A549 (cell line): ENCODE data around the gene PDIA5. TPM values are rescaled to one million over a fixed set of nuclear protein-coding genes. Genes with fewer than 3 reads are reported as not detected.

Experiments used
- ATAC-seq, 2 experiments: fragments of 200-7000 bp in 1 of 2; fragments of >200 bp in 1 of 2; cut with Nextera tagmentation in 1 of 2; cut with Tn5 transposase in 1 of 2; 3 replicates each; pipeline versions ENCODE4 v1.8.0 to v1.9.1; 2018 to 2020; ENCODE audit warnings: mild to moderate bottlenecking in 1 of 2, moderate library complexity in 1 of 2
- CTCF ChIA-PET: fragments of 300-600 bp; sonication (Branson Sonifier 250); formaldehyde crosslinking; extraction: SDS; loops from one replicate; lab custom pipeline; 2021; ENCODE audit warnings: antibody characterized with exemption, inconsistent platforms; lab: Yijun Ruan, JAX
- POLR2A ChIA-PET: fragments of 350-600 bp; formaldehyde crosslinking; extraction: SDS; loops from one replicate; lab custom pipeline; 2021; ENCODE audit warnings: antibody characterized with exemption, inconsistent platforms; lab: Yijun Ruan, JAX
- DNase-seq, 2 experiments: peaks; one replicate each; pipeline versions ENCODE4 v3.0.0 to v3.0.0-alpha.2; 2011 to 2016; ENCODE audit warnings: low read depth in 1 of 2, low spot score in 1 of 2
- FAIRE-seq: peaks from 2 replicates; lab custom pipeline; 2011; peaks lifted over from hg19 to GRCh38; lab: Jason Lieb, UNC
- H3K27ac ChIP-seq, 2 experiments: fragments of >200 bp; sonication (Bioruptor Twin); formaldehyde crosslinking; 3 replicates each; pipeline ENCODE4 v1.5.1; 2016 to 2017
- H3K4me1 ChIP-seq: fragments of >200 bp; sonication (Bioruptor Twin); formaldehyde crosslinking; 3 replicates; pipeline ENCODE4 v1.6.1; 2016
- H3K4me2 ChIP-seq: fragments of >200 bp; sonication (Bioruptor Twin); formaldehyde crosslinking; 3 replicates; pipeline ENCODE4 v1.6.1; 2016
- H3K4me3 ChIP-seq: fragments of >200 bp; sonication (Bioruptor Twin); formaldehyde crosslinking; 3 replicates; pipeline ENCODE4 v1.5.1; 2016
- H3K9me3 ChIP-seq: fragments of >200 bp; sonication (Bioruptor Twin); formaldehyde crosslinking; 3 replicates; pipeline ENCODE4 v1.6.1; 2016
- BHLHE40 ChIP-seq: IDR thresholded peaks from 2 replicates; pipeline ENCODE4 v1.6.1; 2012; ENCODE audit warnings: low read depth, low read length, inconsistent platforms
- CBX2 ChIP-seq: fragments of 200-600 bp; sonication (generic); IDR thresholded peaks from 2 replicates; pipeline ENCODE4 v1.6.1; 2016; ENCODE audit warnings: low read depth, mild to moderate bottlenecking, borderline replicate concordance
- CBX8 ChIP-seq: fragments of 200-600 bp; sonication (generic); IDR thresholded peaks from 2 replicates; pipeline ENCODE4 v1.6.1; 2016
- CHD4 ChIP-seq: fragments of 200-600 bp; sonication (generic); IDR thresholded peaks from 2 replicates; pipeline ENCODE4 v1.6.1; 2016; ENCODE audit warnings: antibody characterized with exemption, mild to moderate bottlenecking, borderline replicate concordance
- ESRRA ChIP-seq: fragments of 150-350 bp; IDR thresholded peaks from 2 replicates; pipeline ENCODE4 v1.6.1; 2014; ENCODE audit warnings: mild to moderate bottlenecking, low read length, borderline replicate concordance
- HDAC2 ChIP-seq: fragments of 200-600 bp; sonication (generic); IDR thresholded peaks from 2 replicates; pipeline ENCODE4 v1.6.1; 2016
- HOXA7 ChIP-seq: fragments of 250-450 bp; sonication (Bioruptor Pico); IDR thresholded peaks from 2 replicates; pipeline ENCODE4 v1.5.0; 2020; ENCODE audit warnings: mild to moderate bottlenecking, moderate library complexity
- HOXB13 ChIP-seq: fragments of 250-450 bp; sonication (Bioruptor Pico); IDR thresholded peaks from 2 replicates; pipeline ENCODE4 v1.5.0; 2020; ENCODE audit warnings: low read depth, mild to moderate bottlenecking, moderate library complexity
- HOXB5 ChIP-seq: fragments of 250-450 bp; sonication (Bioruptor Pico); IDR thresholded peaks from 2 replicates; pipeline ENCODE4 v1.5.0; 2020; ENCODE audit warnings: mild to moderate bottlenecking, moderate library complexity
- JUN ChIP-seq, 2 experiments: fragments of >200 bp; sonication (Bioruptor Twin); formaldehyde crosslinking; IDR thresholded peaks; 2 replicates in 1 of 2; 3 replicates in 1 of 2; pipeline ENCODE4 v1.6.1; 2016 to 2017
- JUNB ChIP-seq: fragments of >200 bp; sonication (Bioruptor Twin); formaldehyde crosslinking; IDR thresholded peaks from 2 replicates; pipeline ENCODE4 v1.6.1; 2016
- KDM1A ChIP-seq: fragments of 200-600 bp; sonication (generic); IDR thresholded peaks from 2 replicates; pipeline ENCODE4 v1.6.1; 2016; ENCODE audit warnings: low read depth, mild to moderate bottlenecking
- MAFK ChIP-seq: fragments of 450-650 bp; IDR thresholded peaks from 2 replicates; pipeline ENCODE4 v1.6.1; 2014; ENCODE audit not compliant: partially characterized antibody
- MAZ ChIP-seq: fragments of 150-350 bp; IDR thresholded peaks from 2 replicates; pipeline ENCODE4 v1.6.1; 2014; ENCODE audit warnings: antibody characterized with exemption, low read depth, low read length, borderline replicate concordance
- NFE2L2 ChIP-seq: fragments of 150-350 bp; conservative IDR thresholded peaks from 2 replicates; pipeline ENCODE4 v1.6.1; 2014; ENCODE audit warnings: low read length
- NR3C1 ChIP-seq: fragments of >200 bp; sonication (Bioruptor Twin); formaldehyde crosslinking; IDR thresholded peaks from 3 replicates; pipeline ENCODE4 v1.6.1; 2017
- POLR2AphosphoS2 ChIP-seq: conservative IDR thresholded peaks from 2 replicates; pipeline ENCODE4 v1.6.1; 2012; ENCODE audit warnings: low read length, improper control_type of control experiment, inconsistent platforms
- RAD21 ChIP-seq, 2 experiments: fragments of >200 bp in 1 of 2; sonication (Bioruptor Twin) in 1 of 2; formaldehyde crosslinking in 1 of 2; IDR thresholded peaks in 1 of 2; conservative IDR thresholded peaks in 1 of 2; 2 replicates in 1 of 2; 3 replicates in 1 of 2; pipeline ENCODE4 v1.6.1; 2012 to 2018; ENCODE audit warnings: inconsistent platforms in 1 of 2
- RARB ChIP-seq: fragments of 250-450 bp; sonication (Bioruptor Pico); IDR thresholded peaks from 2 replicates; pipeline ENCODE4 v1.8.0; 2021; ENCODE audit warnings: mild to moderate bottlenecking, moderate library complexity
- RCOR1 ChIP-seq: fragments of 150-350 bp; IDR thresholded peaks from 2 replicates; pipeline ENCODE4 v1.6.1; 2014; ENCODE audit warnings: antibody characterized with exemption, low read length, low read depth
- RFX5 ChIP-seq: fragments of 450-650 bp; IDR thresholded peaks from 2 replicates; pipeline ENCODE4 v1.7.1; 2014; ENCODE audit warnings: antibody characterized with exemption, mild to moderate bottlenecking, moderate library complexity
- RNF2 ChIP-seq: fragments of 200-600 bp; sonication (generic); IDR thresholded peaks from 2 replicates; pipeline ENCODE4 v1.6.1; 2016; ENCODE audit warnings: low read depth, mild to moderate bottlenecking, antibody characterized with exemption, moderate library complexity, borderline replicate concordance
- SREBF2 ChIP-seq: fragments of 450-650 bp; IDR thresholded peaks from 2 replicates; pipeline ENCODE4 v1.6.1; 2014; ENCODE audit warnings: mild to moderate bottlenecking, moderate library complexity
- TP53 ChIP-seq: fragments of 250-450 bp; sonication (Bioruptor Pico); IDR thresholded peaks from 2 replicates; pipeline ENCODE4 v1.5.0; 2021; ENCODE audit warnings: mild to moderate bottlenecking, moderate library complexity
- ZFP36 ChIP-seq: fragments of 450-650 bp; IDR thresholded peaks from 2 replicates; pipeline ENCODE4 v1.6.1; 2014; ENCODE audit warnings: borderline replicate concordance; ENCODE audit not compliant: partially characterized antibody
- ZSCAN20 ChIP-seq: fragments of 250-450 bp; sonication (Bioruptor Pico); IDR thresholded peaks from 2 replicates; pipeline ENCODE4 v1.8.0; 2022; ENCODE audit warnings: mild to moderate bottlenecking, moderate library complexity
- WGBS: methylation state at CpG from one replicate; pipeline ENCODE4 v1.1.6; 2017; ENCODE audit errors: missing lambda C conversion rate; 5-methylcytosine and 5-hydroxymethylcytosine counted together
- polyA plus RNA-seq, 4 experiments: library from polyadenylated mRNA; depleted of rRNA in 3 of 4; stranded (reverse); fragments of >200 nt; fragmentation: RNase III in 1 of 4; extraction: RNeasy Plus Mini Kit Qiagen cat#74134 plus additional on column Dnase treatment in 1 of 4; gene quantifications; 2 replicates in 3 of 4; 3 replicates in 1 of 4; pipeline ENCODE4 v1.2.3, GENCODE V29; 2011 to 2017
- TF ChIP-seq, protein P1 (sequence below): fragments of >200 bp; sonication (Bioruptor Twin); formaldehyde crosslinking; IDR thresholded peaks from 2 replicates; pipeline ENCODE4 v1.6.1; 2016
- TF ChIP-seq, protein P2 (sequence below): fragments of 150-350 bp; IDR thresholded peaks from 2 replicates; pipeline ENCODE4 v1.6.1; 2014; ENCODE audit warnings: low read depth, mild to moderate bottlenecking, low read length
- TF ChIP-seq, protein P3 (sequence below): fragments of 450-650 bp; IDR thresholded peaks from 2 replicates; pipeline ENCODE4 v1.6.1; 2014; ENCODE audit warnings: antibody characterized with exemption

PDIA5 gene
- polyA plus RNA-seq, 2 of the 4 experiments (the other 2 are of a cell fraction), result 17.5 to 28.1 TPM

- TF ChIP-seq CBX2 (no peak), RCOR1 (no peak), ESRRA (no peak), CHD4 (no peak), TP53 (CRISPR knock-in tag) (no peak), HOXB13 (CRISPR knock-in tag) (no peak), MAZ (no peak), RAD21 (conservative IDR thresholded peaks at IDR 0.05 in 1 of 2, IDR thresholded peaks at IDR 0.05 in 1 of 2) (no peak), JUNB (no peak), HDAC2 (no peak), NR3C1 (no peak), HOXA7 (CRISPR knock-in tag) (no peak), NFE2L2 (no peak), MAFK (no peak), RFX5 (no peak), ZSCAN20 (no peak), POLR2AphosphoS2 (no peak)
- TF ChIP-seq, protein P1, sequence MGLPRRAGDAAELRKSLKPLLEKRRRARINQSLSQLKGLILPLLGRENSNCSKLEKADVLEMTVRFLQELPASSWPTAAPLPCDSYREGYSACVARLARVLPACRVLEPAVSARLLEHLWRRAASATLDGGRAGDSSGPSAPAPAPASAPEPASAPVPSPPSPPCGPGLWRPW, result no peak
- TF ChIP-seq, all 56 proteins: peak for 0
- no peak overlapping the region for H3K4me3 ChIP-seq
- no peaks in the 10 kb centered on the region for H3K9me3 ChIP-seq
- no peak overlapping the region for H3K4me2 ChIP-seq
- 12% methylated on average over 1 of the region's 1 CpG for WGBS
- no peaks in the 10 kb centered on the region for H3K4me1 ChIP-seq
- CTCF ChIA-PET, result interaction anchor here (1.2 to 5.6 kb wide), 3 partner anchors 11 to 264 kb away, joined by 4 to 37 read pairs (median 9); partner anchors contain the start of gene SEMA5B
- no peak for ATAC-seq
- no peak for FAIRE-seq
- H3K27ac ChIP-seq, result no peak overlapping the region
- POLR2A ChIA-PET, result no interaction called here
- no peak for DNase-seq
These were observed 48.1 kb upstream of the PDIA5 start for GRCh38 chr3:123018683-123019082.

DNA sequence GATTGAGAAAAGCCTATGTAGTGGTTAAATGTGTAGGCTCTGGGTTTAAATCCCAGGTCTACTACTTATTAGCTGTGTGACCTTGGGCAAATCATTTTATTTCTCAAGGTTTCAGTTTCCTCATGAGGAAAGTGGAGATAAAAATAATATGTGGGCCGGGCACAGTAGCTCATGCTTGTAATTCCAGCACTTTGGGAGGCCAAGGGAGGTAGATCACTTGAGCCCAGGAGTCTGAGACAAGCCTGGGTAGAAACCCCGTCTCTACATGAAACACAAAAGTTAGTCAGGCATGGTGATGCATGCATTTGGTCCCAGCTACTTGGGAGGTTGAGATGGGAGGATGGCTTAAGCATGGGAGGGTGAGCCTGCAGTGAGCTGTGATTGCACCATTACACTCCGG lies 47.7 kb upstream of the PDIA5 start:
- H3K4me3 ChIP-seq, result no peak overlapping the region
- no peak for FAIRE-seq
- 12% methylated on average over 3 of the region's 3 CpGs for WGBS
- no peak overlapping the region for H3K27ac ChIP-seq
- TF ChIP-seq RARB (CRISPR knock-in tag) (no peak), ZSCAN20 (no peak), RNF2 (no peak), BHLHE40 (no peak), CBX8 (no peak), HOXB13 (CRISPR knock-in tag) (no peak)
- TF ChIP-seq, protein P2, sequence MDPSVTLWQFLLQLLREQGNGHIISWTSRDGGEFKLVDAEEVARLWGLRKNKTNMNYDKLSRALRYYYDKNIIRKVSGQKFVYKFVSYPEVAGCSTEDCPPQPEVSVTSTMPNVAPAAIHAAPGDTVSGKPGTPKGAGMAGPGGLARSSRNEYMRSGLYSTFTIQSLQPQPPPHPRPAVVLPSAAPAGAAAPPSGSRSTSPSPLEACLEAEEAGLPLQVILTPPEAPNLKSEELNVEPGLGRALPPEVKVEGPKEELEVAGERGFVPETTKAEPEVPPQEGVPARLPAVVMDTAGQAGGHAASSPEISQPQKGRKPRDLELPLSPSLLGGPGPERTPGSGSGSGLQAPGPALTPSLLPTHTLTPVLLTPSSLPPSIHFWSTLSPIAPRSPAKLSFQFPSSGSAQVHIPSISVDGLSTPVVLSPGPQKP, result no peak
- TF ChIP-seq, all 56 proteins: peak for 0
- ATAC-seq (no peak), DNase-seq (no peak)
- POLR2A ChIA-PET, result no interaction called here
- no peaks in the 10 kb centered on the region for H3K9me3 ChIP-seq
- CTCF ChIA-PET, result interaction anchor here (1.2 to 5.6 kb wide), 3 partner anchors 10 to 264 kb away, joined by 4 to 37 read pairs (median 9); partner anchors contain the start of gene SEMA5B
- no peaks in the 10 kb centered on the region for H3K4me1 ChIP-seq
- no peak overlapping the region for H3K4me2 ChIP-seq

GRCh38 chr3:123019591-123019990 lies 47.2 kb upstream of the PDIA5 start:
- DNase-seq (no peak), ATAC-seq (no peak), FAIRE-seq (no peak)
- CTCF ChIA-PET, result interaction anchor here (1.2 to 5.6 kb wide), 3 partner anchors 10 to 265 kb away, joined by 4 to 37 read pairs (median 9); partner anchors contain the start of gene SEMA5B
- H3K4me2 ChIP-seq, result no peak overlapping the region
- H3K9me3 ChIP-seq, result 0 out of 3 replicates have a peak, but pooled peaks cover 4% of the 10 kb centered on the region
- H3K27ac ChIP-seq, result no peak overlapping the region
- no peaks in the 10 kb centered on the region for H3K4me1 ChIP-seq
- POLR2A ChIA-PET, result no interaction called here
- H3K4me3 ChIP-seq, result no peak overlapping the region
- no peak for TF ChIP-seq ZFP36
- TF ChIP-seq HDAC2, result no peak
- TF ChIP-seq, protein P3, sequence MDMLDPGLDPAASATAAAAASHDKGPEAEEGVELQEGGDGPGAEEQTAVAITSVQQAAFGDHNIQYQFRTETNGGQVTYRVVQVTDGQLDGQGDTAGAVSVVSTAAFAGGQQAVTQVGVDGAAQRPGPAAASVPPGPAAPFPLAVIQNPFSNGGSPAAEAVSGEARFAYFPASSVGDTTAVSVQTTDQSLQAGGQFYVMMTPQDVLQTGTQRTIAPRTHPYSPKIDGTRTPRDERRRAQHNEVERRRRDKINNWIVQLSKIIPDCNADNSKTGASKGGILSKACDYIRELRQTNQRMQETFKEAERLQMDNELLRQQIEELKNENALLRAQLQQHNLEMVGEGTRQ, result no peak
- TF ChIP-seq RFX5, result no peak
- TF ChIP-seq JUNB, result no peak
- no peak for TF ChIP-seq JUN (IDR thresholded peaks at IDR 0.05)
- TF ChIP-seq KDM1A, result no peak
- no peak for TF ChIP-seq RNF2
- TF ChIP-seq SREBF2, result no peak
- no peak for TF ChIP-seq HOXB5 (CRISPR knock-in tag)
- TF ChIP-seq NFE2L2, result no peak
- WGBS, result 62% methylated on average over 5 of the region's 5 CpGs
